HepG2 (cell line): ENCODE data around the gene OSBPL8. TPM values are rescaled to one million over a fixed set of nuclear protein-coding genes. Genes with fewer than 3 reads are reported as not detected.

Experiments
- ATRX ChIP-seq: sonication (generic); formaldehyde crosslinking; IDR thresholded peaks from 2 replicates; pipeline ENCODE4 v1.4.0; 2020; ENCODE audit warnings: missing genetic modification reagents, borderline replicate concordance
- CCAR2 ChIP-seq: fragments of 200-400 bp; formaldehyde crosslinking; optimal IDR thresholded peaks from 2 replicates; pipeline ENCODE3; 2018; ENCODE audit warnings: low read depth, mild to moderate bottlenecking, low read length, moderate library complexity
- CREBL2 ChIP-seq: sonication (generic); formaldehyde crosslinking; IDR thresholded peaks from 2 replicates; pipeline ENCODE4 v1.8.1; 2023; ENCODE audit warnings: missing genetic modification reagents, mild to moderate bottlenecking, borderline replicate concordance
- FOXA3 ChIP-seq: IDR thresholded peaks from 2 replicates; pipeline ENCODE4 v1.6.1; 2016; ENCODE audit warnings: missing genetic modification reagents, missing compliant biosample characterization
- HDAC1 ChIP-seq: sonication (generic); formaldehyde crosslinking; IDR thresholded peaks from 2 replicates; pipeline ENCODE4 v1.5.1; 2020; ENCODE audit warnings: mild to moderate bottlenecking, missing genetic modification reagents
- HMGA1 ChIP-seq: sonication (generic); formaldehyde crosslinking; conservative IDR thresholded peaks from 2 replicates; pipeline ENCODE4 v1.4.0; 2020; ENCODE audit warnings: missing genetic modification reagents
- LRRFIP1 ChIP-seq: sonication (generic); formaldehyde crosslinking; conservative IDR thresholded peaks from 2 replicates; pipeline ENCODE4 v1.4.0; 2020; ENCODE audit warnings: missing genetic modification reagents
- MLLT10 ChIP-seq: sonication (generic); formaldehyde crosslinking; IDR thresholded peaks from 2 replicates; pipeline ENCODE4 v1.4.0; 2020; ENCODE audit warnings: missing genetic modification reagents
- MNT ChIP-seq: fragments of 450-650 bp; IDR thresholded peaks from 2 replicates; pipeline ENCODE4 v1.6.1; 2016
- NCOA2 ChIP-seq: sonication (generic); formaldehyde crosslinking; IDR thresholded peaks from 2 replicates; pipeline ENCODE4 v1.8.0; 2022; ENCODE audit warnings: inconsistent platforms
- SP140L ChIP-seq: sonication (generic); formaldehyde crosslinking; IDR thresholded peaks from 2 replicates; pipeline ENCODE4 v1.4.0; 2020; ENCODE audit warnings: missing genetic modification reagents, borderline replicate concordance
- THRA ChIP-seq: sonication (generic); formaldehyde crosslinking; IDR thresholded peaks from 2 replicates; pipeline ENCODE4 v1.4.0; 2020; ENCODE audit warnings: missing genetic modification reagents, borderline replicate concordance
- ZNF101 ChIP-seq: sonication (generic); formaldehyde crosslinking; IDR thresholded peaks from 2 replicates; pipeline ENCODE4 v1.4.0; 2020; ENCODE audit warnings: mild to moderate bottlenecking, low read depth, missing genetic modification reagents, borderline replicate concordance
- ZNF24 ChIP-seq: fragments of 450-650 bp; IDR thresholded peaks from 2 replicates; pipeline ENCODE4 v1.6.1; 2017; ENCODE audit warnings: antibody characterized with exemption, mild to moderate bottlenecking
- ZNF383 ChIP-seq: sonication (generic); formaldehyde crosslinking; IDR thresholded peaks from 2 replicates; pipeline ENCODE4 v1.4.0; 2020; ENCODE audit warnings: missing genetic modification reagents, mild to moderate bottlenecking, borderline replicate concordance
- ZNF503 ChIP-seq: sonication (generic); formaldehyde crosslinking; IDR thresholded peaks from 2 replicates; pipeline ENCODE4 v1.4.0; 2020; ENCODE audit warnings: missing genetic modification reagents
- ZNF737 ChIP-seq: sonication (generic); formaldehyde crosslinking; IDR thresholded peaks from 2 replicates; pipeline ENCODE4 v1.5.0; 2020; ENCODE audit warnings: missing genetic modification reagents, mild to moderate bottlenecking, borderline replicate concordance
- ZNF770 ChIP-seq: sonication (generic); formaldehyde crosslinking; IDR thresholded peaks from 2 replicates; pipeline ENCODE4 v1.5.0; 2020; ENCODE audit warnings: mild to moderate bottlenecking, missing genetic modification reagents
- ZNF891 ChIP-seq: sonication (generic); formaldehyde crosslinking; IDR thresholded peaks from 2 replicates; pipeline ENCODE4 v1.5.0; 2020; ENCODE audit warnings: mild to moderate bottlenecking, missing genetic modification reagents
- ZSCAN22 ChIP-seq: sonication (generic); formaldehyde crosslinking; IDR thresholded peaks from 2 replicates; pipeline ENCODE4 v1.4.0; 2020; ENCODE audit warnings: mild to moderate bottlenecking, missing genetic modification reagents
- polyA plus RNA-seq, 8 experiments: library from polyadenylated mRNA; depleted of rRNA in 3 of 8; stranded (reverse) in 7 of 8; unstranded in 1 of 8; fragments of >200 nt; fragmentation: Illumina TruSeq in 4 of 8; extraction: Trizol in 4 of 8; gene quantifications; 2 replicates each; pipeline versions ENCODE4 v1.2.1 to v1.2.3, GENCODE V29; 2011 to 2016; ENCODE audit warnings: low read depth in 4 of 8, missing spikeins in 1 of 8, mixed read lengths in 1 of 8; ENCODE audit not compliant: insufficient read depth in 1 of 8
- total RNA-seq, 5 experiments: library from RNA; depleted of rRNA; stranded (reverse); fragments of >200 nt; fragmentation: Illumina TruSeq; extraction: Trizol; gene quantifications; 2 replicates each; pipeline ENCODE4 v1.2.3, GENCODE V29; 2016; ENCODE audit warnings: low read depth in 1 of 5

The OSBPL8 gene
- total and polyA plus RNA-seq, 2 of the 13 experiments (the other 11 are each of a cell fraction or from before 2014, with no cell fraction given) = 11.0 to 33.9 TPM

- no peak for TF ChIP-seq ZSCAN22 (CRISPR knock-in tag)
- no peak for TF ChIP-seq HMGA1 (CRISPR knock-in tag)
- peak; percentile 27; the same call in 1 of the 2 replicates for TF ChIP-seq ZNF503 (CRISPR knock-in tag)
- TF ChIP-seq CREBL2 (CRISPR knock-in tag) = peak; percentile 70; the same call in 1 of the 2 replicates
- TF ChIP-seq MNT = 0 out of 2 replicates have a peak, but pooled peaks have one; percentile 27
- peak; percentile 77 for TF ChIP-seq ZNF891 (CRISPR knock-in tag)
- TF ChIP-seq LRRFIP1 (CRISPR knock-in tag) = no peak
- peak; percentile 20; the same call in 1 of the 2 replicates for TF ChIP-seq ZNF24
- TF ChIP-seq ATRX (CRISPR knock-in tag) = no peak
- peak; percentile 66 for TF ChIP-seq FOXA3 (CRISPR knock-in tag)
- no peak for TF ChIP-seq SP140L (CRISPR knock-in tag)
- peak; percentile 40; the same call in 1 of the 2 replicates for TF ChIP-seq NCOA2
- TF ChIP-seq THRA (CRISPR knock-in tag) = 0 out of 2 replicates have a peak, but pooled peaks have one; percentile 31
- TF ChIP-seq CCAR2 = no peak
- no peak for TF ChIP-seq ZNF101 (CRISPR knock-in tag)
- TF ChIP-seq ZNF737 (CRISPR knock-in tag) = no peak
- no peak for TF ChIP-seq ZNF383
- peak; percentile 78 for TF ChIP-seq HDAC1 (CRISPR knock-in tag)
- TF ChIP-seq ZNF770 = no peak
- no peak for TF ChIP-seq MLLT10 (CRISPR knock-in tag)
Observed at GRCh38 chr12:76559400-76560085, at the start of gene OSBPL8 (continued).
